ENCODE measurements around the gene TNFRSF21. TPM values are rescaled to one million over a fixed set of nuclear protein-coding genes. Genes with fewer than 3 reads are reported as not detected.

Gene TNFRSF21
- total and polyA plus RNA-seq, 2 of the 8 experiments (the other 6 are each of a cell fraction or from before 2014, with no cell fraction given), result 16.4 to 52.7 TPM

DNA sequence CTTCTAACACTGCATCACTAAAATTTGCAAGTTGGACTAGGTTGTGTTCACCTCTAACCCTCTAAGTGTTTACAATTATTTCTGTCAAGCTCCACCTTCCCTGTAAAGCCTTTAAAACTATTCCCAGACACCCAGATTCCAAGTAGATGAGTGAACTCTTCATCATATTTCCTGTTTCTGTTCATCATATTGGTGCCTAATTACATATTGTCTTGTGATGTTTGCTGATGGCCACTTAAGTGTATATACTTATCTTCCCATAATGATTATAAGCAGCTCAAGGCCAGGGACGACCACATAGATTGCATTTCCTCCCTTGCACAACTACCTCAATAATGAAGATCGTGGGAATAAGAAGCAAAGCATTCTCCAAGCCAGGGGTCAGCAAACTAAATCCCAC, 16.8 kb downstream of the TNFRSF21 start:
- H3K18ac ChIP-seq (ENCODE audit: extremely low read depth, low read length), result no peak overlapping the region
- H3K4me2 ChIP-seq (ENCODE audit: insufficient read depth in 1 of 2, low read depth in 2 of 2, low read length in 2 of 2), result no peak overlapping the region
- H3K36me3 ChIP-seq (ENCODE audit: control insufficient read depth in 2 of 4, insufficient read depth in 4 of 4, low read length in 3 of 4), result no peaks in the 10 kb centered on the region
- H4K8ac ChIP-seq (ENCODE audit: extremely low read depth, insufficient read depth, low read length), result no peak overlapping the region
- peaks cover 2 to 32% (median 12%) of the 10 kb centered on the region in 4 experiments; a peak in 4 of 7 replicates for H3K4me1 ChIP-seq (replicated peaks in 1 of 4; ENCODE audit: control insufficient read depth in 3 of 4, insufficient read depth in 4 of 4, low read length in 3 of 4)
- H3K4ac ChIP-seq (replicated peaks; ENCODE audit: insufficient read length, low read depth, low read length), result no peak overlapping the region
- TF ChIP-seq TCF12 (IDR thresholded peaks at IDR 0.05; ENCODE audit: low read depth, low read length) (no peak), JUN (IDR thresholded peaks at IDR 0.05; ENCODE audit: low read depth, low read length) (no peak), TBP (IDR thresholded peaks at IDR 0.05; ENCODE audit: low read depth, low read length) (no peak), POLR2A (IDR thresholded peaks at IDR 0.05; ENCODE audit: control extremely low read depth in 1 of 2, low read depth in 2 of 2, low read length in 2 of 2) (no peak), BCL11A (IDR thresholded peaks at IDR 0.05; ENCODE audit: low read depth in 2 of 2, low read length in 2 of 2) (no peak)
- TF ChIP-seq, protein P1, sequence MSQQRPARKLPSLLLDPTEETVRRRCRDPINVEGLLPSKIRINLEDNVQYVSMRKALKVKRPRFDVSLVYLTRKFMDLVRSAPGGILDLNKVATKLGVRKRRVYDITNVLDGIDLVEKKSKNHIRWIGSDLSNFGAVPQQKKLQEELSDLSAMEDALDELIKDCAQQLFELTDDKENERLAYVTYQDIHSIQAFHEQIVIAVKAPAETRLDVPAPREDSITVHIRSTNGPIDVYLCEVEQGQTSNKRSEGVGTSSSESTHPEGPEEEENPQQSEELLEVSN (IDR thresholded peaks at IDR 0.05), result no peak
- peaks cover 8 to 24% of the 10 kb centered on the region in 2 experiments for H4K20me1 ChIP-seq (replicated peaks in 1 of 2; ENCODE audit: control insufficient read depth in 1 of 2, insufficient read depth in 2 of 2, low read length in 2 of 2)
- no peak overlapping the region for H3K9ac ChIP-seq (replicated peaks in 1 of 4; ENCODE audit: extremely low read depth in 1 of 4, low read depth in 3 of 4, low read length in 3 of 4)
- no peak overlapping the region for H2BK20ac ChIP-seq (ENCODE audit: low read length)
- H3K27me3 ChIP-seq (replicated peaks in 1 of 4; ENCODE audit: control insufficient read depth in 3 of 4, extremely low read depth in 1 of 4, insufficient read depth in 3 of 4, low read length in 3 of 4), result no peaks in the 10 kb centered on the region
- H2BK12ac ChIP-seq (ENCODE audit: low read depth, low read length), result no peak overlapping the region
- H2BK5ac ChIP-seq (ENCODE audit: low read depth, low read length), result no peak overlapping the region
- H4K91ac ChIP-seq (replicated peaks; ENCODE audit: insufficient read length, low read length), result no peak overlapping the region
- H2AFZ ChIP-seq (ENCODE audit: low read length), result no peak overlapping the region
- POLR2A ChIA-PET (ENCODE audit: partially characterized antibody), result no interaction called here
- H3K4me3 ChIP-seq (ENCODE audit: extremely low read depth in 1 of 4, insufficient read depth in 2 of 4, low read depth in 3 of 4, low read length in 4 of 4), result no peak overlapping the region
- no peak overlapping the region for H3K23ac ChIP-seq (ENCODE audit: insufficient read length)
- no peak overlapping the region for H4K5ac ChIP-seq (ENCODE audit: insufficient read length, low read depth, low read length)
- peaks cover 14 to 96% of the 10 kb centered on the region in 2 experiments for H3K79me2 ChIP-seq (ENCODE audit: control insufficient read depth in 1 of 2, insufficient read depth in 2 of 2, low read length in 2 of 2)
- FAIRE-seq (no peak), DNase-seq (ENCODE audit: low read depth in 1 of 2, low spot score in 2 of 2) (no peak)
- no peaks in the 10 kb centered on the region for H3K23me2 ChIP-seq (ENCODE audit: low read depth, low read length)
- H3K14ac ChIP-seq (ENCODE audit: insufficient read length), result no peak overlapping the region
- no peak overlapping the region for H2AK5ac ChIP-seq (ENCODE audit: low read depth, low read length)
- H3K27ac ChIP-seq (ENCODE audit: low read depth, low read length), result no peak overlapping the region
- H3K79me1 ChIP-seq (ENCODE audit: low read depth, low read length), result peaks cover 6% of the 10 kb centered on the region
- H3K9me3 ChIP-seq (ENCODE audit: insufficient read depth in 2 of 2, low read depth in 1 of 2, low read length in 1 of 2), result no peaks in the 10 kb centered on the region
- H3K56ac ChIP-seq (replicated peaks; ENCODE audit: insufficient read length, low read depth, low read length), result no peak overlapping the region
- no peak overlapping the region for H2BK15ac ChIP-seq (ENCODE audit: low read length)
- CTCF ChIA-PET (ENCODE audit: partially characterized antibody), result no interaction called here
- 88% methylated on average over 2 of the region's 2 CpGs; no CpG with 5 or more reads in 1 of the 2 experiments for WGBS, 2 experiments (ENCODE audit: extremely low coverage in 1 of 2, insufficient coverage in 1 of 2, insufficient read length in 1 of 2, insufficient replicate concordance in 2 of 2, low coverage in 1 of 2, low lambda C conversion rate in 2 of 2, missing lambda C conversion rate in 1 of 2)
- no peak overlapping the region for H2BK120ac ChIP-seq (replicated peaks; ENCODE audit: low read depth, low read length)
